HCEC 1CT (cell line): Measurements from ENCODE around the gene NDUFAF8.

ENCODE experiments used
- DNase-seq: peaks from one replicate; pipeline ENCODE4 v3.0.0-alpha.2; 2017

NDUFAF8 gene

DNA sequence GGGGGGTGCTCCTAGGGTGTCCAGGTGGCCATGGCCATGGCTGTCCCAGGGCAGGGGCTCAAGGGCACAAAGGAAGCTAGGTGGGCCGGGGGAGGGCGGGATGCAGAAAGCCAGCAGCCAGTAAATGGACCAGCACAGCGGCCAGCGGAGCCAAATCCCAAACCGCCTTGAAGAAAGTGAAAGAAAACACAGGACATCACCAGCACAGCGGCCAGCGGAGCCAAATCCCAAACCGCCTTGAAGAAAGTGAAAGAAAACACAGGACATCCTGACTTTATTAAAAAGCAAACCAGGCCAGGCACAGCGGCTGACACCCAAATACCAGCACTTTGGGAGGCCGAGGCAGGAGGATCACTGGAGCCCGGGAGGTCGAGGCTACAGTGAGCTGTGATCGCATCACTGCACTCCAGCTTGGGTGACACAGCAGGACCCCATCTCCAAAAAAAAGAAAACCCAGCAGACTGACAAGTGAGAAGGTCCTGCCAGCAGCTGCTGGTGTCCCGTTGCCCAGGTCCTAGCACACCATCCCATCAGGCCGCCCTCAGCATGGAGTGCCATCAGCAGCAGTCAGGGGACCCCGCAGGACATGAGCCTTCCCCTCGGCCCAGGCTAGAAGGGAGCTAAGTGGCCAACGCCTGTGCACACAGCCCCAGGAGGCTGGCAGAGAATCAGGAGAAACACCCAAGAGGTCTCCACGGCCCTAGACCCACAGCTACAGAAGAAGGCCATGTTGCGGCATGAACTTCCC is 39.0 kb downstream of the NDUFAF8 start:
- no peak for DNase-seq

DNA sequence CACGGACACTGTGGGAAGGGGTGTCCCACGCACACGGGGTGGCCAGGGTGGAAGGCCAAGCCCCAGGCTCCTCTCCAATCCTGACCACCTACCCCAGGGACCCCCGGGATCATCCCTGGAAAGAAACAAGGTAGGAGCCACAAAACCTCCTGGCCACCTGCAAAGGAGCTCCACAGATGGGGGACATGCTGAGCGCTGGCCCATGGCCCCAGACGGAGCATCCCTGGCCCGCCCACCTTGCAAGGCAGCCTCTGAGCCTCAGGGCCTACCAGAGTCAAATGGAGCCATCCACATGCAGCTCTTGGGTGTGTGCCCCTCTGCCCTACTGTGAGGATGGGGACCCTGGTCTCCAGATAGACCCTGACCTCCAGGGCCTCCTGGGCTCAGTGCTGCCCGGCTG is 39.7 kb downstream of the NDUFAF8 start:
- DNase-seq, result no peak

DNA sequence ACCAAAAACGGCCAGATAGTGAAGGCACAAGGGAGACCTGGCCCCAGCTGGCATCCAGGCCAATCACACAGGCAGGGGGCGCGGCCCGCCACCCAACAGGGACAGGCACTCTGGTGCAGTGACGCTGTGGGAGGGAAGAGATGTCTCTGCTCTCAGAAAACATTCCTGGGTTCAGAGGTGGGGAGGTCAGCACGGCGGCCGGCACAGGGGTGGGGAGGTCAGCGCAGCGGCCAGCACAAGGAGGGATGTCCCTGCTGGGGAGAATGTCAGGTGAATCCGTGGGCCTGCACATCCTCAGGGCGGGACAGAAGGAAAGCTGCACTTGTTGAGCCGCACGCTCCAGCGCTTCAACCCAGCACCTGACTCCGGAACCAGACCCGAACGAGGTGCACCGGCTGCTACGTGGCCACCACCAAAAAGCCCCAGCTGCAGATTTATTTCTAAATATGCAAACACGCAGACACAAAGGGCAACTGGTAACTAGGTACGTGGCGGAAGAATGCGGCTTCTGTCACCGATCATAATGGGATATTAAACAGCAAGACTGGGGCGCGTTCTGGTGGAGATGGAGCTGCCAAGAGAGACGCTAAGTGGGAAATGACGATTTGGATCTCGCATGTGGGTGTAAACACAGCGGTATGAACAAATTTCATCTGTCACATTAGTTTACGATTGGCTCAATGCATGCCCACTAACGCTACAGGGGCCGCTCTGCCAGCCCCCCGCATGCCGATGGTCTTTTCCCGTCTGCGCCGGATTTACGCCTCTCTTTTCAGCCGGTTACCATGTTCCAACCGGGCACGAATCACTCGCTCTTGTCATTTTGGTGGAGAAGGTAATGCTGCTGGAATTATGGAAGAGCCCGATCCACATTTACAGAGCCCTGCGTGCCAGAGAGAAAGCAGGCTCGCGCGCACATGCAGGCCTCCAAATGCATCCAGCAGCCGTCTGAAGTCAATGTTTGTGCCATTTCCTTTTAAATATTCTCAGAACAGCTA is 40.5 kb downstream of the NDUFAF8 start:
- no peak for DNase-seq

DNA sequence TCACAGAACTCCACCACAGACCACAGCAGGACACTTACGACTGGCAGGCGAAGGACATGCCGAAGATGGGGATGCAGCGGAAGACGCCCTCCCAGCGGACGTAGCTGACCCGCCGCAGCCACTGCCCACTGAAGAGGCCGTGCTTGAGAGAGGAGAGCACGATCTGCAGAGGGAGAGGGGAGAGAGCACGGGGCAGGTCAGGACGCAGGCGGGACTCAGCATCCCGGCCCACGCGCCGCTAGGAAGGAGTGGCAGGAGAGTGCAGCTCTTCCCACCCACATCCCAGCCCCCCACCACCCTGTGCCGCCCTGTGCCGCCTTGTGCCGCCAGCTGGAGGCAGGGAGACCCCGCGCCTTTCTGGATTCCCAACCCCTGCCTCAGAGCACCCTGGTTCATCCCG is 41.5 kb downstream of the NDUFAF8 start:
- DNase-seq, result no peak

DNA sequence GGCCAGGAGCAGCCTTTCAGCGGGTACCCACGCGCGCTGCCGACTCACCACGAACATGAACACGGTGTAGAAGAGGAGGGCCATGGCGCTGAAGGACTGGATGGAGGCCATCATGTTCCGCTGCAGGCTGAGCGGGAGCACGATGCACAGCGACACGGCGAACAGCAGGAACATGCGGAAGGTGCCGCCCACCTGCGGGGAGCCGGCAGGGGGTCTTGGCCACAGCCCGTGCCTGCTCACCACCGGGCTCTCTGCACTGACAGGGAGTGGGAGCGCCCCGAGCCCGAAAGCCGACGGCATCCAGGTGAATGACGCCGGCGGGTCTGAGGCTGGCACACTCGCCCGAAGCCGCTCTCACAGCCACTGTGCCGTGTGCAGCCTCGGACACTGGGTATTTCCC is 43.0 kb downstream of the NDUFAF8 start:
- no peak for DNase-seq

DNA sequence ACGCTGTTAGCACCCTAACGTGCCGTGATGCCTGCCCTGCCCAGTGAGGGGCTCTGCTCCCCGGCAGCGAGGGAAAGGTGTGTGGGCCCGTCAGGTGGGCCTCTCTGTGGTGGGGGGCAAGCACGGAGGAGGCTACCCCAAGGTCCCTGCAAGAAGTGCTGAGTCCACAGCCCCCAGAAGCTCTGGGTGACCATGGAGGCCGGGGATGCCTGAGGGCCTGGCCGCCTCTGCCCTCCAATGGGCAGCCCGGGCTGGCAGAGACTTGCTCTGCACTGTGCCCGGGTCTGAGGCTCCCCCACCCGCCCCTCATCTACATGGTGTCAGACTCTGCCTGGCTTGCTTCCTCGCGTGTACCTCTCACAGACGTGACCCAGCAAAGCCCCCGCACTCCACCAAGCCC is 43.8 kb downstream of the NDUFAF8 start:
- no peak for DNase-seq

DNA sequence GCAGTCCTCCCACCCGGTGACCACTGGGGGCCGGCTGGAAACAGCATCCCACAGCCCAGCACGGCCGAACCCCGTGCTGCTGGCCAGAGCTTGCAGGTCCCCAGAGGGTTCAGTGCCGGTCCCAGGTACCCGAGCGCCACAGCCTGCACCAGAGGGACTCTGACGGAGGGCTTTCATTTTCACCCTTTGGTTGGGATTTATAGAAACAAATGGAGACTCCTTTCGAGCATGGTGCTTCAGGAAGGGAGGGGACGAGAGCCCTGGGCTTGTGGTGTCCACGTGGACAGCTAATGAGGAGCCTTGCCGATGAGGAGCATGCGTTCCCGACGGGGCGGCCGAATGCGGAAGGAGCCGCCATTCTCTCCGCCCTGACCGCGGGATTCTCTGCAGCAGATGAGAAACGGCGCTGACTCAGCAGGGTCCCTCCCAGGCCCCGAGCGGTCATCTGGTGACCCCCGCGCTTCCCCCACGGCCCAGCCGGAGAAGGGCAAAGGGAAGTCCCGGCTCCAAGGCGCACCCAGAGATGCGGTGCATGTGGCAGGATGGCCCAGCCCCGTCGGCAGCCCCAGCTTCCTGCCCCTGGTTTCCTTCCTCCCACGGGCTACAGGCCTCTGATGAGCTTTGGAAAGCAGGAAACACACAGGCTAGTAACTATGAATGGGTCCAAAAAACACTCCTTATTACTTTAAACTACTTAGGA is 46.2 kb downstream of the NDUFAF8 start:
- DNase-seq, result no peak

DNA sequence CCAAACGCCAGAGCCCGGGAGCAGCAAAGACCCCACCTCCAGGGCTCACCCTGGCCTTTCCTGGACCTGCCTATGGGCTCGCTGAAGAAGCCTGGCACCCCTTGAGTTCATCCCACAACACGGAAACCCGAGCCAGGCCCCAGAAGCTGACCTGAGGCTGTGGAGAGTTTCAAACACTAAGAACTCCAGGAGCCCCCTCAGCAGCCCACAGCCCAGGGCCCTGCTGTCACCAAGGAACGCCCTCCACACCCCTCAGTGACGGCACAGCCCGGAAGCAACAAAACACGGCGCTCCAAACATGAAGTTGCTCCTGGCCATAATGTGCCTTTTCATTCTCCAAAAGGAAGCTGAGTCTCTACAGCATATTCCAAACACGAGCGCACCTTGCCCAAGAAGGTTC is 46.8 kb downstream of the NDUFAF8 start:
- DNase-seq, result no peak

DNA sequence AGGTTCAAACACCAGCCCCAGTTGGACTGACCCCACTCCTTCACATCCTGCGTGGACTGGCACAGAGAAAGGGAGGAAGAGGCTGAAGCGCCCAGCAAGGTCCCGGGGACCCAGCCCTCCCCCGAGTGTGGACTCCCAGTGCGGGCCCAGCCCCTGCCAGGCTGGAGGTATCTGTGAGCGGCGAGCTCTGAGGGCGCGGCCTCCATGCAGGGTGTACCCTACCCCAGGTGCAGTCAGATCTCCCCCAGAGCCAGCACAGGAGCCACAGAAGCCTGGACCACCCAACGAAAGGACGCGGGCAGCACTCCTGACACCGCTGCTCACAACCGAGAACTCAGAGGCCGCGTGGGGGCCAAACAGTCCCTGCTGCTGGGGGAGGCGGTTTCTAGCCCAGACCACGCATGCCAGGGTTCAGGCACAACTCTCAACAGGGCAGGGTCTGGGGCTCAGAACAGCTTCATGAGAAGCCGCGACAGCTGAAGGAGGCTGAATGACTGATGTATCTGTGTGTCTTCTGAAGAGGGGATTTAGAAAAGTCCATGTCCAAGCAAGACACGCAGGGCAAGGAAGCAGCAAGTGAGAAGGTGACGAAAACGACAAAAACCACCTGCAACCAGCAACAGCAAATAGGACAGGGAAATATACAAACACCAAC is 47.5 kb downstream of the NDUFAF8 start:
- no peak for DNase-seq

DNA sequence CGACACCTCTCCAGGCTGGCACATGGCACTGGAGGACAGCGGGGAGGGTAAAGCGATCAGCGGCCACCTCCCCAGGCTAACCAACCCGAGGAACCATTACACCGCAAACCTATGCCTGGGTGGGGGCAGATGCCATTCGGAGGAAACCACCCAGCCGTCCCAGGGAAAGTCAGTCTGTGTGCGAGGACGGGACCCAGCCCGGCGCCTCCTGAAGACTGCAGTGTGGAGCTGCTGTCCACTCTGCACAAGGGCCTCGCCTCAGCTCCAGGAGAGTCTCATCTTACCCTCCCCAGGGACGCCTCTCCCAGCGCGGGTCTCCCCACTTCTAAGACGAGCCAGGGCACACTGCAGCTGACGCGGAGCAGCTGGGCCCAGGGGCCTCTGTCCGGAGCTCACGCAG is 48.0 kb downstream of the NDUFAF8 start:
- no peak for DNase-seq

DNA sequence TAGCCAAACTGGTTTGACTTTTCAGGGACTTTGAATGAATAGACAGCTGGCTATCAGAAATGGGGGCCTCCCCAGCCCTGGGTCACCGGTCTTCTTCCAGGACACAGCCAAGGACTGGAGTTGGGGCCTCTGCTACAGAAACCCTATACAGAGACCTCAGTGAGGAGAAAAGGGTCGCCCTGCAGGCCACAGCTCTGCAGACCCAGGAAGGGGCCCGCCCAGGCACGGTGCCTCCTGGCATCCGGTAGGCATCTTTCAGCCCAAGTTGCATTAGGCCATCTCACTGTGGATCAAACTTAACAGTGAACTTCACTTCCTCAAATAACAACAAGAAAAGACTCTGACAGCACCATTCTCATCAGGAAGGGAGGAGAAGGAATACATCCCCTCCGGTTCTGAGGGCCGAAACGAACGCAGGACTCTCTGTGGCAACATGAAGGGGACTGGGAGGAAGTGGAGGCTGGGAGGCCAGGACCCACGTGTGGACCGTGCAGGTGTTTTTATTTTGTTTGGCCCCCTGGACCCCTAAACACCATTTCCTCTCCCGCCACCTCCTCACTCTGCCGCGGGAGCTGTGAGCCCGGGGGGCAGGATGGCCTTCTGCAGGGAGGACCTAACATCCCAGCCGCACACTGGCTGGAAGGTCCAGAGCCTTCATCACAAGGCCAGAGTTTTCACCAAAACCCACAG is 48.8 kb downstream of the NDUFAF8 start:
- no peak for DNase-seq

DNA sequence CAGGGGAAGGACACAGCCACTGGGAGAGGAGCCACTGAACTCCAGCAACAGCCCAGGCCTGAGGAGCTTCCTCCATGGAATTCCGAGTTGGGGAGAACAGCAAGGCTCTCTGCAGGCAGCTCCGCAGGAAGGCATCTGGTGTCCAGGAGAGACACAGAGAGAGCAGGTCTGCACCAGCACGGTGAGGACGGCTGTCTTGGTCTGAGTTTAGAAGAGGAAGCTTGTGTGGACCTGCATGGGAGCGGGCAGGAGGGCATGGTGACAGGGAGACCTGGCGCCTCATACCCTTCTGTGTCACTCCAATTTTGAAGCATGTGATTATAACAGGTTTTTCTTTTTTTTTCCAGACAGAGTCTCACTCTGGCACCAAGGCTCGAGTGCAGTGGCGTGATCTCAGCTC is 49.6 kb downstream of the NDUFAF8 start:
- no peak for DNase-seq

DNA sequence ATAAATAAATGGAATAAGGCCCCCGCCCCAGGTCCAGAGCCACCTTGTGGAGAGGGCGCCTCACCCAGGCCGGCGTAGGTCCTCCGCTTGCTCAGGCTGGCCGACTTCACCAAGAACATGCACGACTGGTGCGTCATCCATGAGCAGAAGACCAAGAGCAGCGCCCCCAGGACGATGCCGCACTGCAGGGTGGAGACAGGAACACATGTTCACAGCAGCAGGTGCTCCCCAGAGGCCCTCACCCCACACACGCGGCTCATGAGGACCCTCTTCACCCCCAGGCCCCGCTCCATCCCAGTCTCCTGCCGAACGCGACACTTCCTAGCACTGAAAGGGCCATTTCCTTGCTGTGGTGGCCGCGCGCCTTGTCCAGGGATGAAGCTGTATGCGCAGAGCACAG is 50.5 kb downstream of the NDUFAF8 start:
- DNase-seq, result no peak

DNA sequence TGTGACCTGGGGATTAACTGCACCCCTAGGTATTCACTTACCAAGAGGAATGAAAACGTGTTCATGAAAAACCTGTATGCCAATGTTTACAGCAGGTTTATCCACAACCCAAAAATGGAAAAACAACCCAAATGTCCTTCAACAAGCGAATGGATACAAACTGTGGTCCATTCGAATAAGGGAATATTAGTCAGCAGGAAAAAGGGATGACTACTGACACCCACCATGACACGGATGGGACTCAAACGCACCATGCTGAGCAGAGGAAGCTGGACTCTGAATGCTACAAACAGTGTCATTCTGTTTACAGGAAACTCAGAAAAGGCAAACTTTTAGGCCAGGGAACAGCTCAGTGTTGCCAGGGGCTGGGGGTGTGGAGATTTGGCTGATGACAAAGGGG is 51.1 kb downstream of the NDUFAF8 start:
- DNase-seq, result no peak
